Raji (cell line): Measurements from ENCODE around the gene ITGAL.

Experiments used
- POLR2A ChIP-seq: IDR thresholded peaks from 2 replicates; pipeline ENCODE4 v1.6.1; 2011; ENCODE audit warnings: low read depth, low read length, control low read depth; ENCODE audit not compliant: insufficient read depth

The ITGAL gene

GRCh38 chr16:30449116-30449435 lies 23.5 kb upstream of the ITGAL start:
- no peak for TF ChIP-seq POLR2A

DNA sequence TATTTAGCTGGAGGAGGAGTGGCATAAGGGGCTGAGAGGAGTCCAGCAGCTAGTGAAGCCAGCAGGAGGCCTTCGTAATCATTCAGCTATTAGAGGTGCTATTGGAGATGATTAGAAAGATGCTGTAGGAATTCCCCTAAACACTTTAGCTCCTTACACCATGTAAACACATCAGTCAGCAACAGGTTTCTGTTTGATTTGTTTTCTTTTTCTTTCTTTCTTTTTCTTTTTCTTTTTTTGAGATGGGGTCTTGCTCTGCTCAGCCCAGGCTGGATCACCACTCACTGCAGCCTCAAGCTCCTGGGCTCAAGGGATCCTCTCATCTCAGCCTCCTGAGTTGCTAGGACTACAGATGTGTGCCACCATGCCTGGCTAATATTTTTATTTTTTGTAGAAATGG lies 16.2 kb upstream of the ITGAL start:
- no peak for TF ChIP-seq POLR2A

DNA sequence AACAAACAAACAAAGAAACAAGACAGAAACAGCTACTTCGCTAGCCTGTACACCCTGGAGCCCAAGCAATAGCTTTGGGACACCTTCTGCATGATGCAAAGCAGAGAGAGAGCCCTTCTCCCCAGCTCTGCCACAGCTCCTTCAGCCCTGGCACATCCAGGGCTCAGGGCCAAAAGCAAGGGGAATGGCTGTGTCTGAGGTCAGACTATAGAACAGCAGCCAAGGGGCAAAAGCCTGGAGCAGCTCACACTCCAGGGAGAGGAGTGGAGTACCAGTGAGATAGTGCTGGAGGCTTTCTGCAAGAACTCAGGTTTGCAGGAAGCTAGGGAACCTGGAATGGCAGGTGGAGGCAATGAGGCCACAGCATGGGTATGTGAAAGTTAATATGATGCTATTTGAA lies 15.3 kb upstream of the ITGAL start:
- no peak for TF ChIP-seq POLR2A

GRCh38 chr16:30457743-30458560 lies 14.6 kb upstream of the ITGAL start:
- no peak for TF ChIP-seq POLR2A

DNA sequence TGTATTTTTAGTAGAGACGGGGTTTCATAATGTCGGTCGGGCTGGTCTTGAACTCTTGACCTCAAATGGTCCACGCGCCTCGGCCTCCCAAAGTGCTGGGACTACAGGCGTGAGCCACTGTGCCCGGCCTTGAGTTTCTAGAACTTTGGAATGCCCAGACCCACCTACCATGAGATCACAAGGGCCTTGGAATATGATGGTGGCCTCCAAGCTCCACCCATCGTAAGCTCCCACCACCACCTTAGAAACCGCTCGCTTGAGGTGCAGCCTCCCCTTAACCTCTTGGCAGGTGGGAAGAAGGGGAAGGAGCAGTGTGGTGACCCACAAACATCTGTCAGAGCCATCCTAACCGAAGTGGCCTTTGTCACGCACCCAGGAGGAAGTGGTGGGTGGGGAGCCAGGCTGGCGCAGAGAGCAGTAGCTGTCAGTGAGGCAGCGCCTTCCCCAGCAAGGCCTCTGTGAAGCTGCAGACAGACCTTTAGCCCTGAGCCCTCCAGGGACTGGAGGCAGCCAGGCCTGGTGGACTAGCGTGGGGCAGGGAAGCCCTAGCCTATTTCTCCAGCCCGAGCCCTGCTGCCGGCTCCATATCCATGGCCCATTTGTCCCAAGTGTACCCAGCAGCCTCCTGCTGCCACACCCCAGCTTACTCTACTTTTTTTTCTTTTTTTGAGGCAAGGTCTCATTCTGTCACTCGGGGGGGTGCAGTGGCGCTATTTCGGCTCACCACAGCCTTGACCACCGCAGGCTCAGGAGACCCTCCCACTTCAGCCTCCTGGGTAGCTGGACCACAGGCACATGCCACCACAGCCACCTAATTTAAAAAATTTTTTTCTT lies 13.8 kb upstream of the ITGAL start:
- TF ChIP-seq POLR2A, result no peak

DNA sequence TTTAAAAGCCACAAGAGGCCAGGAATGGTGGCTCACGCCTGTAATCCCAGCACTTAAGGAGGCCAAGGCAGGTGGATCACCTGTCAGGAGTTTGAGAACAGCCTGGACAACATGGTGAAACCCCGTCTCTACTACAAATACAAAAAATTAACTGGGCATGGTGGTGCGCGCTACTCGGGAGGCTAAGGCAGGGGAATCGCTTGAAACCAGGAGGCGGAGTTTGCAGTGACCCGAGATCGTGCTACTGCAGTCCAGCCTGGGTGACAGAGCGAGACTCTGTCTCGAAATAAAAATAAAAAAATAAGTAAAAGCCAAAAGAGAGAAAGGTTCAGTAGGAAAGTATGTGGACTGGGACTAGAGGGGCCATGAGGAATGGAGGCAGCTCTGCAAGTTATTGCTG lies 13.1 kb upstream of the ITGAL start:
- TF ChIP-seq POLR2A, result no peak

- TF ChIP-seq POLR2A, result no peak
Observed at GRCh38 chr16:30464078-30464477, 8.5 kb upstream of the ITGAL start.

- no peak for TF ChIP-seq POLR2A
Observed at GRCh38 chr16:30470170-30470512, 2.4 kb upstream of the ITGAL start.

DNA sequence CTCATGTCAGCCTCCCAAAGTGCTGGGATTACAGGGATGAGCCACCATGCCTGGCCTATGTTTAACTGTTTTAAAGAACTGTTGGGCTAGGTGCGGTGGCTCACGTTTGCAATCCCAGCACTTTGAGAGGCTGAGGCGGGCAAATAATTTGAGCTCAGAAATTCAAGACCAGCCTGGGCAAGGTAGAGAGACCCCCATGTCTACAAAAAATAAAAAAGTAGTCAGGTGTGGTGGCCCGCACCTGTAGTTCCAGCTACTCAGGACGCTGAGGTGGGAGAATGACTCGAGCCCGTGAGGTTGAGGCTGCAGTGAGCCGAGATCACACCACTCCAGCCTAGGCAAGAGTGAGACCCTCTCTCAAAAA lies 1.9 kb upstream of the ITGAL start:
- no peak for TF ChIP-seq POLR2A

- no peak for TF ChIP-seq POLR2A
Observed at GRCh38 chr16:30473231-30474073, 910 bp downstream of the ITGAL start.

- TF ChIP-seq POLR2A, result no peak
Observed at GRCh38 chr16:30474074-30474452, 1.5 kb downstream of the ITGAL start.

DNA sequence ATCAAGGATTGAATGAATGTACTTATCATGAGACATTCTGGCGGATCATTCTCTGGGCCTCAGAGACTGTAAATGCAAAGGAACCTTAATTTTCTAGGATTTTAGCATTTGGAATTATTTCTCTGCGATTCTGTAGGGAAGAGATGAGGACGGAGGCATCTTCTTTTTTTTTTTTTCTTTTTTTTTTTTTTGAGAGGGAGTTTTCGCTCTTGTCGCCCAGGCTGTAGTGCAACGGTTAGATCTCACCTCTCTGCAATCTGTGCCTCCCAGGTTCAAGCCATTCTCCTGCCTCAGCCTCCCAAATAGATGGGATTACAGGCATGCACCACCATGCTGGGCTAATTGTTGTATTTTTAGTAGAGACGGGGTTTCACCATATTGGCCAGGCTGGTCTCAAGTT lies 2.1 kb downstream of the ITGAL start:
- TF ChIP-seq POLR2A, result no peak

GRCh38 chr16:30476991-30477390 lies 4.4 kb downstream of the ITGAL start:
- no peak for TF ChIP-seq POLR2A

DNA sequence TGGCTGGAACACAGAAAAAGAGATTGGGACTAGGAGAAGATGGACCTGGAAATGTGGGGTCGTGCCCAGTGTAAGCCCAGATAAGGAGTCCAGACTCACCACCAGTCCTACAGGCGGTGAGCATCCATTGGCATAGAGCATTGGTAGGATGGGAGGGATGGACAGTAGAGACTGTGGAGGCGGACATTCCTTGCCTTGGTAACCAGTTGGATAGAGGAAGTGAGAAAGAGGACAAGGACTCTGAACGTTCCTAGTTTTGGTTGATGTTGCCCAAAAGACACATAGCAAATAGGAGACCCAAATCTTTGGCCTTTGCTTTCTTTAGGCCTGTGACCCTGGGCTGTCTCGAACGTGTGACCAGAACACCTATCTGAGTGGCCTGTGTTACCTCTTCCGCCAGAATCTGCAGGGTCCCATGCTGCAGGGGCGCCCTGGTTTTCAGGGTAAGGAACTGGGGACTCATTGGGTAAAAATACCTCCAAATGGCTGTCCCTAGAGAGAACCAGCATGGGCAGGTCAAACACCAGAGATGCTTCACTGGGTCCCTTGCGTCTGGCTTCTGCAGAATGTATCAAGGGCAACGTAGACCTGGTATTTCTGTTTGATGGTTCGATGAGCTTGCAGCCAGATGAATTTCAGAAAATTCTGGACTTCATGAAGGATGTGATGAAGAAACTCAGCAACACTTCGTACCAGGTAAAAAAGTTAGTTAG lies 6.4 kb downstream of the ITGAL start:
- TF ChIP-seq POLR2A, result no peak

- no peak for TF ChIP-seq POLR2A
Observed at GRCh38 chr16:30481381-30481780, 8.8 kb downstream of the ITGAL start.
